Activated T-cell treated with anti-CD3 and anti-CD28 coated beads, Interleukin-2, amount 50 U/mL, for 4 hours (primary cell): ENCODE measurements around the gene PRKCZ. TPM values are rescaled to one million over a fixed set of nuclear protein-coding genes. Genes with fewer than 3 reads are reported as not detected.

ENCODE experiments used
- ATAC-seq, 2 donors: fragments of 200-7000 bp; cut with Tn5 transposase; one replicate each; pipeline ENCODE4 v1.10.0; 2021
- DNase-seq: peaks from one replicate; pipeline ENCODE4 v3.0.0-alpha.2; 2020
- H3K27me3 Mint-ChIP-seq: one replicate; pipeline ENCODE4 v1.8.0; 2021; ENCODE audit warnings: low read depth, mixed read lengths
- H3K36me3 Mint-ChIP-seq: one replicate; pipeline ENCODE4 v1.8.0; 2022; ENCODE audit warnings: mixed read lengths; ENCODE audit not compliant: insufficient read depth
- H3K4me1 Mint-ChIP-seq: one replicate; pipeline ENCODE4 v1.8.0; 2021; ENCODE audit warnings: low read depth, mixed read lengths
- H3K4me3 Mint-ChIP-seq: one replicate; pipeline ENCODE4 v1.8.0; 2021; ENCODE audit warnings: mild to moderate bottlenecking, moderate library complexity, mixed read lengths
- H3K9me3 Mint-ChIP-seq: one replicate; pipeline ENCODE4 v1.8.0; 2021; ENCODE audit warnings: mixed read lengths
- total RNA-seq, 3 donors: library from RNA; stranded (reverse); gene quantifications; one replicate each; pipeline ENCODE4 v1.2.1, GENCODE V29; 2021

The PRKCZ gene
- total RNA-seq, 3 donors from 2014 or later = 15.0 to 15.6 (median 15.0) TPM

- H3K27me3 Mint-ChIP-seq = peaks cover 75% of the 10 kb centered on the region
- H3K9me3 Mint-ChIP-seq = no peaks in the 10 kb centered on the region
- DNase-seq (no peak), ATAC-seq (peak; percentile 42 to 63)
- peaks cover 7% of the 10 kb centered on the region for H3K4me1 Mint-ChIP-seq
- H3K4me3 Mint-ChIP-seq = no peak overlapping the region
- no peaks in the 10 kb centered on the region for H3K36me3 Mint-ChIP-seq
Measured at GRCh38 chr1:2019571-2020309, 30.5 kb upstream of the PRKCZ start.

DNA sequence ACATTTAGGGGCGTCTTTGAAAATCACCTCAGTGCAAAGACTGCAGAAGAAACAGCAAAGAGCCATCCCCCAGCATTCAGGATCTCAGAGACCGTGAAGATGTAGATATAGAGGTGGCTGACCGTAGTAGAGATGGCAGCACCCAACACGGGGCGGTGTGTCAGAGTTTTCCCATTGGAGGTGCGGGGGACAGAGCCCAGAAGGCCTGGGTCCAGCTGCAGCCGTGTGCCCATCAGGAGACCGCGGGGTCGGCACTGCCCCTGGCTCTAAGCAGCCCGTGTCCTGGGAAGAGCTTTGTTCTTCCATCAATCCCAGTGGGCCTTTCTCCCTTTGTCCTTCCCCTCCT is 29.9 kb upstream of the PRKCZ start:
- peaks cover 69% of the 10 kb centered on the region for H3K27me3 Mint-ChIP-seq
- H3K36me3 Mint-ChIP-seq = no peaks in the 10 kb centered on the region
- H3K4me1 Mint-ChIP-seq = peaks cover 7% of the 10 kb centered on the region
- no peak overlapping the region for H3K4me3 Mint-ChIP-seq
- ATAC-seq = no peak
- H3K9me3 Mint-ChIP-seq = no peaks in the 10 kb centered on the region
- DNase-seq = no peak

- Mint-ChIP-seq H3K4me3 (no peak overlapping the region), H3K9me3 (no peaks in the 10 kb centered on the region), H3K27me3 (peaks cover 62% of the 10 kb centered on the region), H3K4me1 (peaks cover 11% of the 10 kb centered on the region), H3K36me3 (no peaks in the 10 kb centered on the region)
- no peak for DNase-seq
- no peak for ATAC-seq
Measured at GRCh38 chr1:2021550-2021949, 28.7 kb upstream of the PRKCZ start.

DNA sequence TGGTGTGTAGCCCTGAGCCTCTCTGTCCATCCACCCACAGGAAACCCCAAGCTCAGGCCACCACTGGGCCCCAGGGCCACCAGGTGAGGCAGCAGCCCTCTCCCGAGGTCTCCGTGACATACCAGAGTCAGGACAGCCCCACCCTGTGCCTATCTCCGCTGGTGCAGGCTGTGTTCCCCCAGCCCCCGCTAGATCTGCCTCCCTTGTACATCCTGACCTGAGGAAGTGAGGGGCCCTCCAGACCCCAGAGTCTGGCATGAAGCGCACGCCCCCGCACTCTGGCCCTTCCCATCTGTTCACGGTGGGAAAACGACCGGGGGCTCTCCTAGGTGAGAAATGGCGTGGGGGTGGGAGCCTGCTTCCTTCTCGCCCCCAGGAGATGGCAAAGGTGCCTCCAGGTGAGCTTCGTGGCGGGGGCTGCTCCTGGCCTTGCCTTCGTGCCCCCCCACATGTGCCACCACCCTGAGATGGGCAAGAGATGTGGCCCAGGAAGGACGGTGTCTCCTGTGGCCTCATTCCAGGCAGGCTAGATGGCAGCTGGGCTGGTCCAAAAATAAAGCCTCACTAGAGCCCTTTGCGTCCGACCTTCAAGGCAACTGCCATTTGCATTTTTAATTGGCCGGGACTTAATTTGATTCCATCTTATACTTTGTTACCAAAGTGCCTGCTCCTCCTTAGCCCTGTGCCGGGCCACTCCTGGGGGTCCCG is 28.0 kb upstream of the PRKCZ start:
- H3K36me3 Mint-ChIP-seq = no peaks in the 10 kb centered on the region
- H3K4me3 Mint-ChIP-seq = no peak overlapping the region
- DNase-seq (no peak), ATAC-seq (no peak)
- H3K27me3 Mint-ChIP-seq = peaks cover 57% of the 10 kb centered on the region
- no peaks in the 10 kb centered on the region for H3K9me3 Mint-ChIP-seq
- peaks cover 11% of the 10 kb centered on the region for H3K4me1 Mint-ChIP-seq

- Mint-ChIP-seq H3K36me3 (no peaks in the 10 kb centered on the region), H3K27me3 (peaks cover 48% of the 10 kb centered on the region), H3K9me3 (no peaks in the 10 kb centered on the region), H3K4me3 (no peak overlapping the region), H3K4me1 (peaks cover 8% of the 10 kb centered on the region)
- DNase-seq = no peak
- ATAC-seq = no peak
Measured at GRCh38 chr1:2023187-2023586, 27.0 kb upstream of the PRKCZ start.

DNA sequence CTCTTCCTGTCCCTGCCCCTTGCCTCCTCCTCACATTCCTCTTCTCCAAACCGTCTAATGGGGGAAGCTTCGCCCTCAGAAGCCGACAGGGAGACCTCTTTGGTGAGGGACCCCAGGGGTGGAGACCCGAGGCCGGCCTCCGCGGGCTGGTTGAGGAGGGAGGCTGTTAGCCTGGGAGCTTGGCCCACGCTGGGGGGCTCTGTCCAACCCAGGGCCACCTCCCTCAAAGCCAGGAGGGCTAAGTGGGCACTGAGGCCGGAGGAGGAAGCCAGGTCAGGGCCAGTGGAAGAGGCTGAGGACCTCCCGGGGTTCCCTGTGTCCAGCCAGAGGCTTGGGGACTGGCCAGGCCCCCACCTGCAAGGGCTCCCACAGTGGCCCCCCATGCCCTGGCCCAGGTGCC is 25.8 kb upstream of the PRKCZ start:
- no peak for DNase-seq
- Mint-ChIP-seq H3K4me1 (peaks cover 5% of the 10 kb centered on the region), H3K4me3 (no peak overlapping the region), H3K27me3 (peaks cover 43% of the 10 kb centered on the region), H3K36me3 (no peaks in the 10 kb centered on the region), H3K9me3 (no peaks in the 10 kb centered on the region)
- no peak for ATAC-seq

- ATAC-seq (no peak), DNase-seq (no peak)
- Mint-ChIP-seq H3K27me3 (peaks cover 41% of the 10 kb centered on the region), H3K4me1 (peaks cover 5% of the 10 kb centered on the region), H3K36me3 (no peaks in the 10 kb centered on the region), H3K4me3 (no peak overlapping the region), H3K9me3 (no peaks in the 10 kb centered on the region)
Measured at GRCh38 chr1:2024887-2025286, 25.3 kb upstream of the PRKCZ start.

- H3K9me3 Mint-ChIP-seq = no peaks in the 10 kb centered on the region
Measured at GRCh38 chr1:2025491-2025981, 24.7 kb upstream of the PRKCZ start.

DNA sequence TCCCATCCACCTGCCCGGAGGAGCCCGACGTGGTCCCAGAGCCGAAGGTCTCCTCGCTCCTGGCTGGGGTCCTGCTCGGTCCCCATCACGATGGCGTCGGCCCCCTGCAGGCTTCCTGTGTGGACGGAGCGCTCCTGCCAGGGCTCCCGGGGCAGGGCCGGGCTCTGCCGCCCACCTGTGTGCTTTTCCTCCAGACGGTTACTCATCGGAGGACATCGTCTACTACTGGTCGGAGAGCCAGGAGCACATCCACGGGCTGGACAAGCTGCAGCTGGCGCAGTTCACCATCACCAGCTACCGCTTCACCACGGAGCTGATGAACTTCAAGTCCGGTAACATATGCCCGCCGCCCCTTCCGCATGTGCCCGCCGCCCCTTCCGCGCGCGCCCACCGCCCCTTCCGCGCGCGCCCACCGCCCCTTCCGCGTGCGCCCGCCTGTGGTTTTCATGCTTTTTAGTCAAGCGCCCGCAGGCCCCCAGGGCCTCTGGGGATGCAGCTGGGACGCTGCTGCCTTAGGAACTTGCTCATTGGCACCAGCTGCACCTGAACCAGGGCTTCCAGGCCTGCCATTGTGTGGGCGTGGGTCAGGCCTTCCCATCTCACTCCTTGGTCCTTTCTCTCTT is 22.1 kb upstream of the PRKCZ start:
- Mint-ChIP-seq H3K9me3 (no peaks in the 10 kb centered on the region), H3K4me3 (no peak overlapping the region), H3K27me3 (peaks cover 11% of the 10 kb centered on the region), H3K36me3 (no peaks in the 10 kb centered on the region), H3K4me1 (peaks cover 3% of the 10 kb centered on the region)
- DNase-seq = no peak
- ATAC-seq = no peak

More at GRCh38 chr1:2025491-2025981, 24.7 kb upstream of the PRKCZ start:
- DNase-seq (no peak), ATAC-seq (peak in 1 of 2 donors; percentile 55)
- H3K4me3 Mint-ChIP-seq = no peak overlapping the region
- H3K27me3 Mint-ChIP-seq = peaks cover 34% of the 10 kb centered on the region
- peaks cover 5% of the 10 kb centered on the region for H3K4me1 Mint-ChIP-seq
- no peaks in the 10 kb centered on the region for H3K36me3 Mint-ChIP-seq

- no peaks in the 10 kb centered on the region for H3K9me3 Mint-ChIP-seq
- peaks cover 3% of the 10 kb centered on the region for H3K27me3 Mint-ChIP-seq
- peaks cover 3% of the 10 kb centered on the region for H3K4me1 Mint-ChIP-seq
- H3K36me3 Mint-ChIP-seq = no peaks in the 10 kb centered on the region
- no peak for ATAC-seq
- no peak for DNase-seq
- H3K4me3 Mint-ChIP-seq = no peak overlapping the region
Measured at GRCh38 chr1:2028870-2029560, 21.2 kb upstream of the PRKCZ start.

DNA sequence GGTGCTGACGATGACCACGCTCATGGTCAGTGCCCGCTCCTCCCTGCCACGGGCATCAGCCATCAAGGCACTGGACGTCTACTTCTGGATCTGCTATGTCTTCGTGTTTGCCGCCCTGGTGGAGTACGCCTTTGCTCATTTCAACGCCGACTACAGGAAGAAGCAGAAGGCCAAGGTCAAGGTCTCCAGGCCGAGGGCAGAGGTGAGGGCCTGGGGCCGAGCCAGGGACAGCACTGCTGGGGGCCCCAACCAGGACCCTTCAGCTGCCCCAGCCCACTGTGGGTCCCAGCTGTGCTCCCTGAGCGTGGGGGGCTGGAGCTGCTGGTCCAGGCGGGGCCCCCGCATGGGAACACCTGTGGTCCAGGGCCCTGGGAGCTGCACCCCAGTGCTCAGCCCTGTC is 20.6 kb upstream of the PRKCZ start:
- ATAC-seq (no peak), DNase-seq (no peak)
- Mint-ChIP-seq H3K4me3 (no peak overlapping the region), H3K36me3 (no peaks in the 10 kb centered on the region), H3K27me3 (peaks cover 3% of the 10 kb centered on the region), H3K4me1 (peaks cover 3% of the 10 kb centered on the region), H3K9me3 (no peaks in the 10 kb centered on the region)

DNA sequence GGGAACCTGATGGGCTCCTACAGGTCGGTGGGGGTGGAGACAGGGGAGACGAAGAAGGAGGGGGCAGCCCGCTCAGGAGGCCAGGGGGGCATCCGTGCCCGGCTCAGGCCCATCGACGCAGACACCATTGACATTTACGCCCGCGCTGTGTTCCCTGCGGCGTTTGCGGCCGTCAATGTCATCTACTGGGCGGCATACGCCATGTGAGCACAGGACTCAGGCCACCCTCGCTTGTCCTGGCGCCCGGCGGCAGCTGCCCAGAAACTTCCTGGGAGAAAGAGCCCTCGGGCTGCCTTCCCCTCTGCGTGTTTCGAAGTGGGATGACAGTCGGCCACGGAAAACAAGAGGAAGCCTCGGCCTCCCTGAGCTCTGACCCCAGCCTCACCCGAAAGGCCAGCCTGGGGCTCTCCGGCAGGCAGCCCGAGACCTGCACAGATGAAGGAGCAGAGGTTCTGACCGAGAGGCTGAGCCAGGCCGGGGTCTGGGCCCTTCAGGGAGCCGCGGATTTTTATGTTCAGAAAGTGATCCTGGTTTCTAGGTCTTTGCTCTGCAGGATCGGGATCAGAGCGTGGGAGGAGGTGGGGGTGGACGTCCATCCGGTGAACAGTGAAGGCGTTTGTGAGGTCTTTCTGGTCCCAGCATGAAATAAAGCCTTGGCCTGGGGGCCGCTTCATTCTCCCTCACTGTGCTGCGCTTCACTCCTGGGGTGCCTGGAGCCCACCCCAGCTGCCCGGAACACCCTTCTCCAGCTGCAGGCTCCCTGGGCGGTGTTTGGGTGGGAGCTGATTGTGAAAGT is 19.9 kb upstream of the PRKCZ start:
- ATAC-seq = no peak
- DNase-seq = no peak
- no peaks in the 10 kb centered on the region for H3K9me3 Mint-ChIP-seq
- no peak overlapping the region for H3K4me3 Mint-ChIP-seq
- H3K36me3 Mint-ChIP-seq = no peaks in the 10 kb centered on the region
- peaks cover 3% of the 10 kb centered on the region for H3K27me3 Mint-ChIP-seq
- peaks cover 3% of the 10 kb centered on the region for H3K4me1 Mint-ChIP-seq

GRCh38 chr1:2031546-2032540 is 18.4 kb upstream of the PRKCZ start:
- ATAC-seq (no peak), DNase-seq (no peak)
- Mint-ChIP-seq H3K27me3 (peaks cover 3% of the 10 kb centered on the region), H3K36me3 (no peaks in the 10 kb centered on the region), H3K9me3 (no peaks in the 10 kb centered on the region), H3K4me1 (no peaks in the 10 kb centered on the region), H3K4me3 (no peak overlapping the region)
